Endothelial cell of umbilical vein (primary cell): ENCODE data around the gene ANKMY1. TPM values are rescaled to one million over a fixed set of nuclear protein-coding genes. Genes with fewer than 3 reads are reported as not detected.

Source experiments
- BruUV-seq: library from RNA; stranded (reverse); fragments of 400-500 nt; replicated peaks from 2 replicates; lab custom pipeline; 2021; lab: Mats Ljungman, UMichigan
- CTCF ChIA-PET: fragments of 300-600, 350-600 bp; sonication (Branson Sonifier 250); formaldehyde crosslinking; loops from one replicate; lab custom pipeline; 2021; ENCODE audit warnings: antibody characterized with exemption, inconsistent platforms; lab: Charles Lee
- POLR2A ChIA-PET: fragments of 300-600, 350-600 bp; sonication (Branson Sonifier 250); formaldehyde crosslinking; loops from one replicate; lab custom pipeline; 2021; ENCODE audit warnings: antibody characterized with exemption, inconsistent platforms; lab: Charles Lee
- DNase-seq: peaks from one replicate; pipeline ENCODE4 v3.0.0-alpha.2; 2011; ENCODE audit warnings: low read depth, low spot score
- FAIRE-seq: peaks from 2 replicates; lab custom pipeline; 2011; peaks lifted over from hg19 to GRCh38; lab: Jason Lieb, UNC
- H2AFZ ChIP-seq: 2 replicates; pipeline ENCODE4 v1.6.0; 2012; ENCODE audit warnings: low read depth, low read length, control low read depth, inconsistent platforms
- H3K27ac ChIP-seq: 2 replicates; pipeline ENCODE4 v1.5.1; 2011; ENCODE audit warnings: low read depth, mild to moderate bottlenecking, control low read depth, low read length, moderate library complexity; ENCODE audit not compliant: insufficient read depth
- H3K27me3 ChIP-seq, 2 experiments: 2 replicates each; pipeline versions ENCODE4 v1.6.0 to v1.6.1; 2011; ENCODE audit warnings: low read length in 2 of 2, mixed read lengths in 1 of 2; ENCODE audit not compliant: control insufficient read depth in 2 of 2, insufficient read depth in 2 of 2
- H3K36me3 ChIP-seq, 2 experiments: 2 replicates in 1 of 2; 3 replicates in 1 of 2; pipeline ENCODE4 v1.5.1; 2011; ENCODE audit warnings: low read length in 2 of 2, mild to moderate bottlenecking in 1 of 2, moderate library complexity in 1 of 2; ENCODE audit not compliant: control insufficient read depth in 2 of 2, insufficient read depth in 2 of 2; ENCODE audit errors: extremely low read depth in 1 of 2
- H3K4me1 ChIP-seq: 3 replicates; pipeline ENCODE4 v1.5.1; 2011; ENCODE audit warnings: mild to moderate bottlenecking, low read length; ENCODE audit not compliant: control insufficient read depth, insufficient read depth; ENCODE audit errors: extremely low read depth
- H3K4me2 ChIP-seq: 2 replicates; pipeline ENCODE4 v1.6.1; 2011; ENCODE audit warnings: low read length, control low read depth, mixed read lengths; ENCODE audit not compliant: insufficient read depth
- H3K4me3 ChIP-seq, 3 experiments: fragments of 200-600 bp in 1 of 3; sonication (generic), shearing (Covaris generic) in 1 of 3; replicated peaks in 1 of 3; 2 replicates each; pipeline ENCODE4 v1.5.1; 2011 to 2016; ENCODE audit warnings: control low read depth in 3 of 3, low read length in 3 of 3, mild to moderate bottlenecking in 2 of 3, inconsistent platforms in 1 of 3, low read depth in 1 of 3, moderate library complexity in 1 of 3; ENCODE audit not compliant: insufficient read depth in 1 of 3
- H3K79me2 ChIP-seq: 2 replicates; pipeline ENCODE4 v1.6.0; 2012; ENCODE audit warnings: low read length, inconsistent platforms; ENCODE audit not compliant: control insufficient read depth, insufficient read depth
- H3K9ac ChIP-seq: replicated peaks from 2 replicates; pipeline ENCODE3; 2011; ENCODE audit warnings: low read length, control low read depth; ENCODE audit not compliant: insufficient read depth; ENCODE audit errors: extremely low read depth
- H3K9me1 ChIP-seq: replicated peaks from 3 replicates; pipeline ENCODE4 v1.6.0; 2011; ENCODE audit warnings: mild to moderate bottlenecking, low read length; ENCODE audit not compliant: control insufficient read depth, insufficient read depth; ENCODE audit errors: extremely low read depth
- H3K9me3 ChIP-seq: replicated peaks from 2 replicates; pipeline ENCODE4 v1.5.1; 2012; ENCODE audit warnings: low read length, inconsistent platforms; ENCODE audit not compliant: control insufficient read depth, insufficient read depth
- H4K20me1 ChIP-seq: replicated peaks from 2 replicates; pipeline ENCODE3; 2011; ENCODE audit warnings: mild to moderate bottlenecking, low read length; ENCODE audit not compliant: control insufficient read depth, insufficient read depth; ENCODE audit errors: extremely low read depth
- EZH2 ChIP-seq: IDR thresholded peaks from 2 replicates; pipeline ENCODE4 v1.6.1; 2012; ENCODE audit warnings: borderline replicate concordance, low read depth, mild to moderate bottlenecking, moderate library complexity, low read length, inconsistent platforms; ENCODE audit not compliant: severe bottlenecking
- POLR2AphosphoS5 ChIP-seq: IDR thresholded peaks from 2 replicates; pipeline ENCODE4 v1.6.1; 2012; ENCODE audit warnings: low read depth, mild to moderate bottlenecking, control low read depth, low read length, moderate library complexity; ENCODE audit not compliant: insufficient read depth
- dilution Hi-C: fragments of 300-500 bp; cut with MboI; formaldehyde crosslinking; loops from one replicate; pipeline ENCODE4 v1.15.0; 2019; ENCODE audit warnings: low sequenced_read_pairs; ENCODE audit not compliant: extremely low pct_ligation_motif_present
- intact Hi-C: fragments of 100-400 bp; cut with micrococcal nuclease; formaldehyde crosslinking; loops from one replicate; pipeline ENCODE4 v1.10.0; 2022
- polyA plus RNA-seq, 4 experiments: library from polyadenylated mRNA; depleted of rRNA in 3 of 4; stranded (reverse) in 3 of 4; unstranded in 1 of 4; fragments of >200 nt; gene quantifications; 2 replicates each; pipeline versions ENCODE4 v1.2.1 to v1.2.3, GENCODE V29; 2011 to 2012; ENCODE audit warnings: missing spikeins in 1 of 4
- total RNA-seq: library from RNA; stranded (reverse); gene quantifications from 2 replicates; pipeline ENCODE4 v1.2.3, GENCODE V29; 2021
- TF ChIP-seq, protein P1 (sequence below), 2 donors: IDR thresholded peaks; 1 replicate in 1 of 2; 2 replicates in 1 of 2; pipeline ENCODE4 v1.5.1; 2011; ENCODE audit warnings: low read length in 2 of 2, mild to moderate bottlenecking in 2 of 2, moderate library complexity in 2 of 2, control low read depth in 1 of 2, inconsistent platforms in 1 of 2, low read depth in 1 of 2; ENCODE audit not compliant: insufficient read depth in 1 of 2; ENCODE audit errors: extremely low read depth in 1 of 2

The ANKMY1 gene
- total and polyA plus RNA-seq, 2 donors (not counting 3 experiments of a cell fraction or from before 2014, with no cell fraction given) = 9.0 to 16.0 TPM

DNA sequence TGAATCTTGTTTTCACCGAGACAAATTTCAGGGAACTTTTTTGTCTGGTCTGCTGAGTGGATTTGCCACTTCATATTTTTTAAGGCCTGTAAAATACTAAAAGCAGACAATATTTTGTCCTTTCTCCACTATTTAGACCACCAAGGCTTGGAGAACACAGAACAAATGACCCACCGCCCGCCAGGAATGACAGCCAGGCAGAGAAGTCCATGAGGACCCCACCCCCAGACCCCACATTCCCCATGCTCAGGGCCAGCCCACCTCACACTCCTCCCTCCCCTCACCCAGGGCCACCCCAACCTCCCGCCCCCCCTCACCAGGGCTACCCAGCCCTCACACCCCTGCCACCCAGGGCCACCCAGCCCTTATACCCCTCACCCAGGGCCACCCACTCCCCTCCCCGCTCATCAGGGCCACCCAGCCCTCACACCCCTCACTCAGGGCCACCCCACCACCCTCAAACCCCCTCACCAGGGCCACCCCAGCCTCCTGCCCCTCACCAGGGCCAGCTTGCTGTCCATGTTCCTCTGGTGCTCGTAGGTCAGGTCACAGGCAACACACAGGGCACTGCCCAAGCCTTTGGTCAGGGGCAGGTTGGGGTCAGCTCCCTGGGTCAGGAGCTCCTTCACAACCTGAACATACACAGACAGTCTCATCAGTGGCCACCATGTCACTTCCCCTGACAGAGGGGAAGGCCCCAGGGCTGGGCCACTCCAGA is 50.6 kb downstream of the ANKMY1 start:
- Histone ChIP-seq H4K20me1 (no peaks in the 10 kb centered on the region), H3K9ac (no peak overlapping the region), H2AFZ (no peak overlapping the region), H3K27ac (no peak overlapping the region), H3K9me3 (no peaks in the 10 kb centered on the region), H3K4me3 (no peak overlapping the region), H3K36me3 (no peaks in the 10 kb centered on the region), H3K9me1 (no peaks in the 10 kb centered on the region), H3K27me3 (no peaks in the 10 kb centered on the region), H3K4me2 (no peak overlapping the region), H3K4me1 (no peaks in the 10 kb centered on the region), H3K79me2 (no peaks in the 10 kb centered on the region)
- DNase-seq (no peak), FAIRE-seq (no peak)
- ChIA-PET CTCF (interaction anchor here (1.0 to 1.5 kb wide), 2 partner anchors 10 to 333 kb away, joined by 3 to 5 read pairs; no protein-coding TSS in a partner anchor), POLR2A (no interaction called here)
- no peak for TF ChIP-seq EZH2
- no peak for TF ChIP-seq POLR2AphosphoS5
- TF ChIP-seq, protein P1, sequence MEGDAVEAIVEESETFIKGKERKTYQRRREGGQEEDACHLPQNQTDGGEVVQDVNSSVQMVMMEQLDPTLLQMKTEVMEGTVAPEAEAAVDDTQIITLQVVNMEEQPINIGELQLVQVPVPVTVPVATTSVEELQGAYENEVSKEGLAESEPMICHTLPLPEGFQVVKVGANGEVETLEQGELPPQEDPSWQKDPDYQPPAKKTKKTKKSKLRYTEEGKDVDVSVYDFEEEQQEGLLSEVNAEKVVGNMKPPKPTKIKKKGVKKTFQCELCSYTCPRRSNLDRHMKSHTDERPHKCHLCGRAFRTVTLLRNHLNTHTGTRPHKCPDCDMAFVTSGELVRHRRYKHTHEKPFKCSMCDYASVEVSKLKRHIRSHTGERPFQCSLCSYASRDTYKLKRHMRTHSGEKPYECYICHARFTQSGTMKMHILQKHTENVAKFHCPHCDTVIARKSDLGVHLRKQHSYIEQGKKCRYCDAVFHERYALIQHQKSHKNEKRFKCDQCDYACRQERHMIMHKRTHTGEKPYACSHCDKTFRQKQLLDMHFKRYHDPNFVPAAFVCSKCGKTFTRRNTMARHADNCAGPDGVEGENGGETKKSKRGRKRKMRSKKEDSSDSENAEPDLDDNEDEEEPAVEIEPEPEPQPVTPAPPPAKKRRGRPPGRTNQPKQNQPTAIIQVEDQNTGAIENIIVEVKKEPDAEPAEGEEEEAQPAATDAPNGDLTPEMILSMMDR (IDR thresholded peaks at IDR 0.05; ENCODE audit: extremely low read depth in 1 of 2, insufficient read depth in 1 of 2, low read depth in 1 of 2, low read length in 2 of 2) = no peak
- intact Hi-C loops = no loop called here
- dilution Hi-C loops = no loop called here
- BruUV-seq = no TSS peak
